Prostate gland (tissue), 2 donors: ENCODE data around the gene PSPN.

Experiments used
- CTCF ChIP-seq, 4 experiments: fragments of 200-600 bp in 2 of 4; fragments of 450-650 bp in 2 of 4; sonication (generic) in 2 of 4; IDR thresholded peaks; 1 replicate in 3 of 4; 2 replicates in 1 of 4; pipeline ENCODE4 v1.5.1; 2016 to 2019; ENCODE audit warnings: antibody characterized with exemption in 4 of 4, mild to moderate bottlenecking in 2 of 4, moderate library complexity in 2 of 4
- POLR2A ChIP-seq: fragments of 450-650 bp; IDR thresholded peaks from one replicate; pipeline ENCODE4 v1.6.1; 2016; ENCODE audit warnings: antibody characterized with exemption, mild to moderate bottlenecking
- POLR2AphosphoS5 ChIP-seq: sonication (generic); formaldehyde crosslinking; IDR thresholded peaks from one replicate; pipeline ENCODE4 v1.6.1; 2017; ENCODE audit warnings: antibody characterized with exemption

DNA sequence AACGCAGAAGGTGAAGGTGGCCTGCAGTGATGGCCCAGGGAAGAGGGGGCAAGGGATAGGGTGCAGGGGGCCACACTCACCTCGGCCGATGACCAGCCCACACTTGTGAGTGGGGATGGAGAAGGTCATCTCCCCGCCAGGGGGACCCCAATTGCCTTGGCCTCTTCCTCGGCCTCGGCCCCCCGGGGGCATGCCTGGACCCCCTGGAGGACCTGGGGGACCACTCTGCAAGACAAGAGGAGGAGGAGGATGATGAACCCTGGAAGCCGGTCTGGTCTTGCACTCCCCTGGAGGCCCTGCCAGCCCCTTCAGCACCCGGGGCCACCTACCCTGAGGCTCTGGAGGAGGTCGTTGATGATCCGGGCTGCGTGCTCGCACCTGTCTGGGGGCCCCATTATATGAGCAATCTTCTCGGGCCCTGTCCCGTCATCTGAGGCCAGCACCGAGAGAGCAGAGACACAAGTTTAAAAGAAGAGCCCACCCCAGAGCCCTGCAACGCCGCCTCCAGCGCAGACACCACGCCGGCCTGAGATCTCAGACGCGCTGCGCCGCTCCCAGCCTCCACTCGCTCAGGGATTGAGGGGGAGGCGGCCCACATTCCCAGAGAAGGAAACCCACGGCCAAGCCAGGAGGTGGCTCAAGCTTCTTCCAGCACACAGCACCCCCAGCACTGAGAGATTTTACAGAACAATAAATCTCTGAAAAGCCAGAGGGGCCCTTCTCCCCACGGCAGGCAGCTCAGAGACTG is 41.1 kb upstream of the PSPN start:
- TF ChIP-seq POLR2AphosphoS5 (no peak), CTCF (IDR thresholded peaks at IDR 0.05) (no peak), POLR2A (no peak)
